Activated naive CD4-positive, alpha-beta T cell treated with Interleukin-2 at 50 U/mL for 16 hours (primary cell): ENCODE results near the gene GPR89A.

ENCODE experiments used
- DNase-seq: peaks from one replicate; pipeline ENCODE4 v3.0.0-alpha.2; 2020

The GPR89A gene

GRCh38 chr1:145719230-145720079 is 111.7 kb downstream of the GPR89A start, which contains the start of gene CD160:
Gene CD160, plus strand, starts transcription at chr1:145719499. Its CDS starts 8,829 bp downstream, at chr1:145728328.
- DNase-seq, result no peak
